AG08396 (cell line): Measurements from ENCODE around the gene FUT8.
A peak's percentile ranks its signal among the peaks of the same experiment; 100 is the strongest.

Experiments
- DNase-seq: peaks from one replicate; pipeline ENCODE4 v3.0.0; 2012; ENCODE audit warnings: low spot score, mixed read lengths

Gene FUT8

DNA sequence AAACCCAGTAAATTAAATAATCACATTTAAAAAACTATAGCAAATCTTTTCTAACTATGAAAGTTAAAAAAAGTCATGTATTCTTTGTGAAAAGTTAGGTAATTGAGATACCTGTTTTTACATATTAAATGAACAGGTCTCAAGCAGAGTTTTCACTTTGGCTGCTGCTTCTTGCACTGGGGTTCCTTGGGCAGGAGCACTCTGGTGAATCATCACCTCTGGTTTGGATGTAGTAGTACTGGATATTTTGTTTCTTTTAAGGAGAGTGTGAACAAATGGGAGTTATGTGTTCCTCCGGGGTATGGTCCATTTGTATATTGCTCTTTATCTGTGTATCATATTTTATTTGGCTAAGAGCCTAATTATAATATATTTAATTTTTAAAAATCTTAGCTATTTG is 82.7 kb downstream of the FUT8 start:
- no peak for DNase-seq

DNA sequence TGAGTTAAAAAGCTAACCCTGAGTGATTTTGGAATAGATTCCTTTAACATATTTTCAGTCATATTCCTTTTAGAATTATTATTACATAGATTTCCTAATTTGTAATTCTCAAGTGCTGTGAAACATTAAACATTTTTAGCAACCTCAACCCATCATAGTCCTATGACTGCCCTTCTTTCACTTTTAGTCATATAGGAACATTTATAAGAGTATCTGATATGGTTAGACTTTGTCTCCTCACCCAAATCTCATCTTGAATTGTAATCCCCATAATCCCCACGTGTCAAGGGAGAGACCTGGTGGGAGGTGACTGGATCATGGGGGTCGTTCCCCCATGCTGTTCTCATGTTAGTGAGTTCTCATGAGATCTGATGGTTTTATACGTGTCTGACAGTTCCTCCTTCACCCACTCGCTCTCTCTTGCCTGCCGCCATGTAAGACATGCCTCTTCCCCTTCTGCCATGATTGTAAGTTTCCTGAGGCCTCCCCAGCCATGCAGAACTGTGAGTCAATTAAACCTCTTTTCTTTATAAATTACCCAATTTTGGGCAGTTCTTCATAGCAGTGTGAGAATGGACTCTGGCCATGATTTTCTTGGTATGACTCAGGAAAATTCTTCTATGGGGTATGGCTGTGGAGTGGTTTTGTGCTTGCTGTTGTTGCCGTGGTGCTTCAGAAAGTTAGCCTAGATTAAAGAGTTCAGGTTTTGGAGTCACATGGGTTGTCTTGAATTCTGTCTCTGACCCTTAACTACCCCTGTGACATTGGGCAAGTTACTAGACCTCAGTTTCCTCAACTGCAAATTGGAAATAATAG is 83.9 kb downstream of the FUT8 start:
- DNase-seq, result peak; percentile 8

DNA sequence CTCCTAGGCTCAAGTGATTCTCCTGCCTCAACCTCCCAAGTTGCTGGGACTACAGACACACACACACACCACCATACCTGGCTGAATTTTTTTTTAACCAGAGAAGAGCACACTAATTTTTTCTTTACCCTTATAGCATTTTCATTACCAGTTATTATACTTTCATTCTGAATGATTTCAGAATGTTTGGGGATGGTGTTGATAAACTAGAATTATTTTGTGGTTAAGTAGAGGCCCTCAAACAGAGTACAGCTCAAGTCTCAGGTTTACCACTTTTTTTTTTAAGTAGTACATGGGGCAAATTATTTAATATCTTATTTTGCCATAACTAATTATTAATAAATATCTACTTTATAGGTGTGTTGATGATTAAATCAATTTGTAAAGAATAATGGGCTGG is 86.6 kb downstream of the FUT8 start:
- DNase-seq, result no peak

DNA sequence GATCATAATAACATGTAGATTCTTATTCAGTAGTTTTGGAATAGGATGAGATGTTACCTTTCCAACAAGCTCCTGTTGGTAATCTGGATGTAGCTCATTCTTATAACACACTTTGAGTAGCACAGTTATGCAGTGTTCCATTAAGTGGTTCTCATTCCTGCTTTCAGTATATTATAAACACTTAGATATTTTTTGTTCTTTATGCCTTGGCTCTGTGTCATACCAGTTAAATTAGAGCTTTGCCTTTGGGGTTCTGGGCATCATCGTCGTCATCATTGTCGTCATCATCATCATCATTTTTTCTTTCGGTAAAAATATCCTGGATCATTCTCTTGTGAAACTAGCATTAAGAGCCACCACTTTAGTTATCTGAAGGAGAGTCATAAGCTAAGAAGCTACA is 87.5 kb downstream of the FUT8 start:
- DNase-seq, result no peak

DNA sequence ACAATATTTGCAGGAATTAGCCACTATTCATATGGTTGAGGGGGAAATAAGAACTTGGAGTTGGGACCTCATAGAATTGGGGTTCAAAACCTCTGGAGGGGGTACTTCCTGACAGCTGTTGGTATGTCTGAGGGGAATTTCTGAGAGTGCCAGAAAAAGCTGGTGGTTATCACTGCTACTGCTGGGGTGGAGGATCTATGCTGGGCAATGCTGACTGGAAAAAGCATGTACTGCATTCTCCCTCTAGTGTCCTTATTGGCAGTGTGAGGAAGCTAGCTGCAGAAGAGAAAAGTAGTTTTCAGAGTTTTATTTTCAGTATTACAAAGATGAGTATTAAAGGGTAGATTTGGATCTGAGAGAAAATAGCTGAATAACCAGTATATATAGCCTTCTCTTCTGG is 88.8 kb downstream of the FUT8 start:
- DNase-seq, result no peak

DNA sequence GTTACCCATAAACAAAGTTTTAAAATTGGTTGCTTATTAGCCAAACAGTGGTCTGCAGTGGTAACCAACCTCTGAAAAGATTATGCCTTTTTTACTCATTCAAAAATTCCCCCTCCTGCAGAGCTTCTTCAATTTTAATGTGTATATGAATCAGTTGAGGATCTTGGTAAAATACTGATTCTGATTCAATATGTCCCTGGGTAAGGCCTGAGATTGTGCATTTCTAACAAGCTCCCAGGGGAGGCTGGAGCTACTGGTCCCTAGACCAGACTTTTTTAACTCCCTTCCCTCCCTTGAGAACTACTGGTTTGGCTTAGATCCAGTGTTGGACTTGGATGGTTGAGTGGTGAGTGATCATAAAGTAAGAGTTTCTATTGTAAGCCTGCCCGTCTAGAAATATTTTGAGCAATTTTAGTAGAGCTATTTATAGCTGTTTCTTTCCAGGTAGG is 90.2 kb downstream of the FUT8 start:
- DNase-seq, result peak; percentile 10

DNA sequence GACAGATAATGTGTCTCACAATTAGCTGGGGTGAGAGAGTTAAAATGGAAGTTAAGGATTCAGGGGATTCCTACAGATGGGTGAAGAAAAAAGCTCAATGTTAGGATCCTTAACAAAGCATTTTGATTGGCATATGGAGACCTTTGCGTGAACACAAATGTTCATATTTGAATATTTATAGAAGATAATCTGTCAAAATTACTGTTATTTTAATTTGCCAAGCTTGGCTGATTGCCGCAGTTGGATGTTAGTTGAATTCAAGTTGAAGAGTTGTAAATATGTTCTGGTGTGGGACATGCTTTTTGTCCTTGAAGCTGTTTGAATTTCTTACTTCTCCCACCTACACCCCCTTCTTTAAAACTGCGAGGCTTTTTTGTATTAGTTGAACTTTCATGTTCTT is 91.2 kb downstream of the FUT8 start:
- DNase-seq, result no peak

DNA sequence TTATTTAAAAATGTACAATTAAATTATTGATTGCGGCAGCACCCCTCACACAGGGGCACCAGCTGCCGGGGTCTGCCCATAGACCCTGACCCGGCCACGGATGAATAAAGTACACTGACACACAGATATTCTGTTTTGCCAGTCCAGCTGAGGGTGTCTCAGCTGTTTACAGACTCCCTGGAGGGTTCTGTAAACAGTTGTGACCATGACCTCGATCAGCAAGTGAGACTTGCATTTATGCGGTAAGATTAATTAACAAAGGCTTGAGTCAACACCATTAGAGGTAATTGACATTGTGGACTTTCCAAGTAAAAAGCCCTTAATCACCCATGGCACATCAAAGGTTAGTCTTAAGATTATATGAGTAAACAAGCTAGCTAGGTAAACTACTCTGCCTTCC is 94.3 kb downstream of the FUT8 start:
- no peak for DNase-seq

DNA sequence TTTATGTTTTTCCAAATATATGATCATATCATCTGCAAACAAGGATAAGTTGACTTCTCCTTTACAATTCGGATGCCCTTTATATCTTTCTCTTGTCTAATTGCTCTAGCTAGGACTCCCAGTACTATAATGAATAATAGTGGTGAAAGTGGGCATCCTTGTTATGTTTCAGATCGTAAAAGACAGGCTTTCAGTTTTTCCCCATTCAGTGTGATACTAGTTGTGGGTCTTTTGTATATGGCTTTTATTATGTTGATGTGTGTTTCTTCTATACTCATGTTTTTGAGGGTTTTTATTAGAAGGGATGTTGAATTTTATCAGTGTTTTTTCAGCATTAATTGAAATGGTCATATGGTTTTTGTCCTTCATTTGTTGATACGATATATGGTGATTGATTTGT is 97.3 kb downstream of the FUT8 start:
- no peak for DNase-seq

DNA sequence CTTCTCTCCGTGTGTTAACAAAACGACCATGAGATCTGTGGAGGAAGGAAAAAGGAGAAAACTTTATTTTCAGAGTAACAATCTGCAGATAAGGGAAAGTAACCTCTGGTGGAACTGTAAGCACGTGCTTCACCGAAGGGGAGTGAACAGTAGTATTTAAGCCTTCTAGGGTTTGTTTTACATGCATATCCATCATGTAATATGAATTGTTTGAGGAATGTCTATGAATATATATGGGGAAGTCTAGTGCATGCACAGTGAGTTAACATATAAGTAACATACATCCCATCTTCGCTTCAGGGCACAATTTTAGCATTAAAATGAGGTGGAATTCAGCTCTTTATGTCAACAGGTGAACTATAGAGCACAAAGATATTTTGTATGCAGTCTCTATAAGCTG is 101.1 kb downstream of the FUT8 start:
- no peak for DNase-seq

DNA sequence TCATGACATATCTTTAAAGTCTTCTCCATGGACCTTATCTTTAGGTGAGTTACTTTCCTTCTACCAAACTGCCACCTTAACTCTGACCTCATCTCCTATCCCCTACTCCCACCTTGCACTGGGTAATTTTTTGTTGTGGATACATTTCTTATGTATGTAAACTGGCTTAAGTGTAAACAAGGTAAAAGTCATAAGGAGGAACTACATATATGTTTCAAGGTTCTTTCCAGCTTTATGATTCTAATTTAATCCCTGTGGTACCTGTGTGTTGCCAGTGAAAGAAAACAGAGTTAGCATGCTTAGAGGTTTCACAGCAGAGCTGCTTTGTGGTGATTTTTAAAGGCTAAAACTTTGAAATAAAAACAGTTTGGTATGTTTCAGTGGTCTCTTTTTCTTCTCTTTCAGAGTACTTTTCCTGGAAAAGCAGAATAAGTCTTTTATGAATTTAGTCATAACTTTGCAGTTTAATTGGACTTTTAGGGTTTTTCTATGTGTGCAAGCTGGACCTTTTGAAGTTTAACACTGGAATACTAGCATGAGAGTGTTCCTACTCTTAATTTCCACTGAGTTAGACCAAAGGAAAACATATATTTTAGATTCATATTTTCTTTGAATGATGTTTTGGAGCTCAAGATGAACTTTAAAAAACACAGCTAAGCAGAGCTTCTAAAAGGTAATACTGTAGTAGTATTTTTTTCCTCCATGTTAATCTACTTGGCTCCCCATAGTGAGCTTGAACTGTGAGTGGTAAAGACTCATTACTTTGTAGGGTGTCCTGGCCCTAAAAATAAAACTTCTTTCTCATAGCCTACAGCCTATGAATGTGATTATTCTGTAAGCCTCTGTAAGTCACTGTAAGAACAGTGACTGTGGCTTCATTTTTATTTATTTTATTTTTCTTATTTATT is 105.4 kb downstream of the FUT8 start:
- no peak for DNase-seq

DNA sequence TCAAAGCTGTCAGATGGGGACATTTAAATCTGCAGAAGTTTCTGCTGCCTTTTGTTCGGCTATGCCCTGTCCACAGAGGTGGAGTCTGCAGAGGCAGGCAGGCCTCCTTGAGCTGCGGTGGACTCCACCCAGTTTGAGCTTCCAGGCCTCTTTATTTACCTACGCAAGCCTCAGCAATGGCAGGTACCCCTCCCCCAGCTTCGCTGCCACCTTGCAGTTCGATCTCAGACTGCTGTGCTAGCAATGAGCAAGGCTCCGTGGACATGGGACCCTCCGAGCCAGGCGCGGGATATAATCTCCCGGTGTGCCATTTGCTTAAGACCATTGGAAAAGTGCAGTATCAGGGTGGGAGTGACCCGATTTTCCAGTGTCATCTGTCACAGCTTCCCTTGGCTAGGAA is 115.5 kb downstream of the FUT8 start:
- DNase-seq, result no peak

DNA sequence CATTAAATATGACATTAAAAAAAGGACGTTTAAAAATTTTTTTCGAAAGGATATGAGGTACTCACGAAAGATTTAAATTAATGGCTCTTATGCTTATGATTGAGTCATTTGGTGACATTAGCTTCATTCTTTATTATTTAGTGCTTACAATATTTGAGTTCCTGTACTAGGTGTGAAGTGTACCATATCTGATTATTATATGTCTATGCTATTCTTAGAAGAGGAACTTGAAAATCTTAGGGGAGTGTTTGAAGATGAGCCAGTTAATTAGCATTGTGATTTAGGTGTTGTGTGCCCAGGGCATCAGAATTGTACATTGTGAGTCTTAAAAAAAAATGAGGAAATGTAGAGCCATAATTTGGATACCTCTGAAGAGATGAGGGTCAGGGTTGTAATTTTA is 118.6 kb downstream of the FUT8 start:
- DNase-seq, result no peak

DNA sequence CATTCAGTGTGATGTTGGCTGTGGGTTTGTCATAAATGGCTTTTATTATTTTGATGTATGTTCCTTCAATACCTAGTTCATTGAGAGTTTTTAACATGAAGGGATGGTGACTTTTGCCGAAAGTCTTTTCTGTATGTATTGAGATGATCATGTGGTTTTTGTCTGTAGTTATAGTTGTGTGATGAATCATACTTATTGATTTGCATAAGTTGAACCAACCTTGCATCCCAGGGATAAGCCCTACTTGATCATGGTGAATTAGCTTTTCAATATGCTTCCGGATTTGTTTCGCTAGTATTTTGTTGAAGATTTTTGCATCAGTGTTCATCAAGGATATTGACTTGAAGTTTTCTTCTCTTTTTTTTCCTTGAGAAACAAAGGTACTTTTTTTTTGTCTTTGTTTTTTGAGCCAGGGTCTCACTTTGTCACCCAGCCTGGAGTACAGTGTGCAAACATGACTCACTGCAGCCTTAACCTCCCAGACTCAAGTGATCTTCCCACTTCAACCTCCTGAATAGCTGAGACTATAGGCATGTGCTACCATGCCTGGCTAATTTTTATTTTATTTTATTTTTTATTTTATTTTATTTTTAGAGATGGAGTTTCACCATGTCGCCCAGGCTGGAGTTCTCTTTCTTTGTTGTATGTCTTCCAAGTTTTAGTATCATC is 121.3 kb downstream of the FUT8 start:
- no peak for DNase-seq

DNA sequence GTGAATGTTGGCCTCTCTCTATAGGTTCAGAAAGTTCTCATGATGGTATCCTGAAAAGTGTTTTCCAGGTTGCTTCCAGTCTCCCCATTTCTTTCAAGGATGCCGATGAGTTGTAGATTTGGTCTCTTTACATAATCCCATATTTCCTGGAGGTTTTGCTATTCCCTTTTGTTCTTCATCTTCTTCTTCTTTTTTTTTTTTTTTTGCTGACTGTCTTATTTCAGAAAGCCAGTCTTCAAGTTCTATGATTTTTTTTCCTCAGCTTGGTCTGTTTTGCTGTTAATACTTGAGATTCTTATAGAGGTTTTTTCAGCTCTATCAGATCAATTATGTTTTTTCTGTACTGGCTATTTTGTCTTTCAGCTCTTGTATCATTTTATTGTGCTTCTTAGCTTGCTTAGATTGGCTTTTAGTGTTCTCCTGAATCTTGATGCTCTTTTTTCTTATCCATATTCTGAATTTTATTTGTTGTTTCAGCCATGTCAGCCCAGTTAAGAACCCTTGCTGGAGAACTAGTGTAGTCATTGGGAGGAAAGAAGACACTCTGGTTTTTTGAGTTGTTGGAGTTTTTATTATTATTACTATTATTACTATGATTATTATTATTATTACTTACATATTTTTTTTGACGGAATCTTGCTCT is 124.4 kb downstream of the FUT8 start:
- DNase-seq, result no peak

DNA sequence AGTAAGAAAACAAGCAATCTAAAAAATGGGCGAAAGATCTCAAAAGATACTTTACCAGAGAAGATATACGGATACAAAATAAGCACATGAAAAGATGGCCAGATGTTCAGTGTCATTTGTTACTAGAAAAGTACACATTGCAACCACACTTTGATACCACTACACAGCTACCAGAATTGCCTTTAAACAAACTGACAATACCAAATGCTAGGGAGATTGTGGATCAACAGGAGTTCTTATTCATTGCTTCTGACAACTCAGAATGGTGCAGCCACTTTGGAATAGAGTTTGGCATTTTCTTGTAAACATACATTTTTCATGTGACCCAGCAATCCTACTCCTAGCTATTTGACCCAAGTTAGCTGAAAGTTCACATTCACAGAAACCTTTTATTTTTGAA is 136.3 kb downstream of the FUT8 start:
- DNase-seq, result no peak

DNA sequence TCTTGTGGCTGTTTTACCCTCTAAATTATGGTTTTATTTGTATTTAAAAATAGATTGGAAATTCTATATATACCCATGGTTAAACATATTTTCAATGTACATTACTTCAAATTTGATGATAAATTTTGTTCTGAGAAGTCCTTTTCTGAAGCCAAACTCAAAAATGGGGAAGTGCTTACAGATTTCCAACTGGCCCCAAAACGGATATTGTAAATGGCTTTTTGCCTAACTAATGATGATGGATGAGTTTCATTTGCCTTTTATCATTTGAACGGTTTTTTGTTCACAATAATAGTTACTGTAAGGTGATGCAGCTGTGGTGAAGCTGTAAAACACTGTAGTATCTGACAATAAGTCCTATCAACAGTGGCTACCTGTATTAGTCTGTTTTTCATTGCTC is 136.9 kb downstream of the FUT8 start:
- DNase-seq, result no peak

DNA sequence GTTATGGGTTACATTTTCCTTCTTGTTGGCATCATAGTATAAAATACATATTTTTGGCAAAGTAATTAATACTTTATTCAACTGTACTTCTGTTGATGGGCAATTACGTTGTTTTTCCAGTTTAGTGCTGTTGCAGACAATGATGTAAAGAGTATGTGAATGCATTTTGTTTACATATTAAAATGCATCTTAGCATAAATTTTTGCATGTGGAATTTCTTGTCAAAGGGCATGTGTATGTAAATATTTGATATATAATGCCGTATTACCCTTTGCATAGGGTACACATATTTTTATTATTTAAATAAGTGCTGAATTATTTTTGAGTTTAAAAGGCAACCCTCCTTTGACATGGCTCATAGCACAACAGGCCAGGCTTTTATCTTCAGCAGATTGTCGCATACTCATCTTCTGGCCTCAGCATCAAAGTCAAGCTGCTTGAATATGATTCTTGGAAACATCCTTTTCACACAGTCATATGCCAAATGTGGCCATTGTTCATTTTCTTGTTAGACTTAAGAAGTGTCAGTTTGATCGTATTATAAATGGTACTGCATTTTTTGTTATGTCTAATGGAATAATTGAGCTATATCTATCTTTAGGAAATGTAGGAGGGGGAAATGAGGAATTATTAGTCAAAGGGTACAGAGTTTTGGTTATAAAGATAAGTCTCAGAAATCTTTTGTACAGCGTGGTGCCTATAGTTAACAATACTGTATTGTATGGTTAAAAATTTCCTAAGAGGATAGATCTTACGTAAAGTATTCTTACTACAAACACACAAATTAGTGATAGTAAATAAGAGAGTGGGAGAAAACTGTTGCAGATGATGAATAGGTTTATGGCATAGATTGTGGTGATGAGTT is 138.5 kb downstream of the FUT8 start:
- DNase-seq, result no peak

DNA sequence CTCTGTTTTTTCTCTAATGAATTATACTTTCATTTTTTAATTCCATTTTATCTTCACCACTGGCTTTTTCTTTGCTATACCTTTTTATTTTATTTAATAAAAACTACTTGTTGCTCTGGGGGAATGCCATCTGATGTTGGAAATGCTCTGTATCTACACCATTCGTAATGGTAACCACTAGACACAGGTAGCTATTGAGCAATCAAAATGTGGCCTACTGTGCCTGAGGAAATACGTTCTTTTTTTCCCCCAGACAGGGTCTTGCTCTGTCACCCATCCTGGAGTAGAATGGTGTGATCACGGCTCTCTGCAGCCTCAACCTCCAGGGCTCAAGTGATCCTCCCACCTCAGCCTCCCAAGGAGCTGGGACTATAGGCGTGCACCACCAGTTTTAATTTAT is 140.2 kb downstream of the FUT8 start:
- DNase-seq, result no peak

DNA sequence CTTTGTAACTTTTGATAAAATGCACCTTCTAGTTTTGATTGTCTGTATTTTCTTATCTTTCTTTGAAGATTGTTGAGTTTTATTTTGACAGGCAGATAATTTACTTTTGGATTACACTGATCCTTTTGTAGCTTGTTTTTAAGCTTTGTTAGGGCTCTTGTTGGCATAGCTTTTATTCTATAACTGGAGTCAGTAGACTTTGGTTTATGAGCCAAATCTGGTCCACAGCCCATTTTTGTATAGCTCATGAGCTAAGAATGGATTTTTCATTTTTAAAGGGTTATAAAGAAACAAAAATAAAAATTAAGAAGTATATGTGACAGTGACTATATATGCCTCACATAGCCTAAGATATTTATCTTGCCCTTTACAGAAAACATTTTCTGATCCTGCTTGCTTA is 142.3 kb downstream of the FUT8 start:
- DNase-seq, result no peak

DNA sequence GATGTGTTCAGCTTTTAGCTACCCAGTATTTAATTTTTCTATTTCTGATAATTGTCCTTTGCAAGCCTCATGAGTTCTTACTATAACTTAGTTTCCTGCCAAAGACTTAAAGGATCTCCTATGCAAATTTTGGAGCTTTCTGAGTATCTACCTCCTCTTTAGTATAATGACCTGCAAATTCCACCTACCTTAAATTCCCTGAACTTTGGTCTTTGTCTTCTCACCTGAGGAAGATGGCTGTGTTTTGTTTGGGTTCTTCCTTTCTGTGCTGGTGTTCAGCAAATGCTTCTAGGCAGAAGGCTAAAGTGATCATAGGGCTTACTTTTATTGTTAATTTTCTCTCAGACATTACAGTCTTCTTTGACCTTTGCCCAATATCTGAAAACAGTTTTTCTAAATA is 142.8 kb downstream of the FUT8 start:
- no peak for DNase-seq
